ENCODE results near the gene GOLIM4.
"Not testable (repeated sequence)": the region's sequence is repeated elsewhere in the genome, so short reads cannot be mapped to it uniquely, and the experiment has no call there.

The GOLIM4 gene

GRCh38 chr3:168095611-168096209 is at the start of gene GOLIM4:
Gene GOLIM4 (minus strand): TSS chr3:168095924. CDS start chr3:168095285, 639 bp downstream.
- DNase-seq, result peak; percentile 92 to 98 (median 98)

DNA sequence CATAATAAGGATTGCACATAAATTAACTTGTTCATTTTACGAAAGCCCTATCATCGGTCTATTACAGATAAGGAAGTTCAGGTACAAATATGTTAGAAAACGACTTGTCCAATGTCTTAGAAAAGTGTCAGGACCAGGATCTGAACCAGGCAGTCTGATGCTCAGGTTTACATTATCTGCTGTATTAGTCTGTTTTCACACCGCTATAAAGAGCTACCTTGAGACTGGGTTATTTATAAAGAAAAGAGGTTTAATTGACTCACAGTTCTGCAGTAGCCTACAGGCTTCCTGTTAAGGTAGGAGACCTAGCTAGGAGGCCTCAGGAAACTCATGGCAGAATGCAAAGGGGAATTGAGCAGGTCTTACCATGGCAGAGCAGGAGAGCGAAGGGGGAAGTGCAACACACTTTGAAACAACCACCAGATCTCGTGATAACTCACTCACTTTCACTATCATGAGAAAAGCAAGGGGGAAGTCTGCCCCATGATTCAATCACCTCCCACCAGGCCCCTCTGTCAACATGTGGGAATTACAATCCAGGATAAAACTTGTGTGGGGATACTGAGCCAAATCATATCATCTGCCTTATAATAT is 45.8 kb upstream of the GOLIM4 start:
- no peak for DNase-seq

GRCh38 chr3:168139947-168140346 is 44.2 kb upstream of the GOLIM4 start:
- DNase-seq, result no peak

- DNase-seq, result no peak
Observed at GRCh38 chr3:168138421-168138820, 42.7 kb upstream of the GOLIM4 start.

DNA sequence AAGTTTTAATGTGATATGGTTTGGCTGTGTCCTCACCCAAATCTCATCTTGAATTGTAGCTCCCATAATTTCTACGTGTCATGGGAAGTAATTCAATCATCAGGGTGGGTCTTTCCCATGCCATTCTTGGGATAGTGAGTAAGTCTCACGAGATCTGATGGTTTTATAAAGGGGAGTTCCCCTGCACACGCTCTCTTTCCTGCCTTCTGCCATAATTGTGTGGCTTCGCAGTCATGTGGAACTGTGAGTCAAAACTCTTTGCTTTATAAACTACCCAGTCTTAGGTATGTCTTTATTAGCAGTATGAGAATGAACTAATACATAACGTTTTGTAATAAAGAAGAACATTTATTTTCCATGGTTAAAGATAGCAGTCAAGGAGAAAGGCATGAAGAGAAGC is 39.2 kb upstream of the GOLIM4 start:
- DNase-seq, result no peak

- DNase-seq, result not testable (repeated sequence)
Observed at GRCh38 chr3:168130250-168130649, 34.5 kb upstream of the GOLIM4 start.

DNA sequence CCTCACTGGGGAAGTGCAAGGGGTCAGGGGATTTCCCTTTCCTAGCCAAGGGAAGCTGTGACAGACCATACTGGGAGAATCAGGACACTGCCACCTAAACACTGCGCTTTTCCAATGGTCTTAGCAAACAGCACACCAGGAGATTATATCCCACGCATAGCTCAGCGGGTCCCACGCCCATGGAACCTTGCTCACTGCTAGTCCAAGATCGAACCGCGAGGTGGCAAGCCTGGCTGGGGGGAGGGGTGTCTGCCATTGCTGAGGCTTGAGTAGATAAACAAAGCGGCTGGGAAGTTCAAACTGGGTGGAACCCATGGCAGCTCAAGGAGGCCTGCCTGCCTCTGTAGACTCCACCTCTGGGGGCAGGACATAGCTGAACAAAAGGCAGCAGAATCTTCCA is 32.7 kb upstream of the GOLIM4 start:
- DNase-seq, result not testable (repeated sequence)

DNA sequence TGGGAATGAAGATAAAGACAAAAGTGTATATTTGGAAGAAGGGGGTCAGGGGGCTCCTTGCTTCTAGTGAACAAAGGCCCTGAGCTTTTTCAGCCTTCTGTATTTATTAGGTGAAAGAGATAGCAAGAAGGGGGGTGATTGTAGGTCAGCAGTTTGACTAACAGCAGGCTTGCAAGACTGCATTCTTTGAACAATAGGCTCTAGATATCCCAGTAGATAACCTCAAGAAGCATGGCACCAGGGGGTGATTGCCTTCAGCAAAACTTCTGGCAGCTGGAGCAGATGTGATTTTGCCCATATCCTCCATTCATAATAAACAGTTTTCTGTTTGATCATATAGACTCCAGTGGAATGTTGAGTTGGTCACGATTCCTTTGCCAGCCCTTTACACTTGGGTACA is 31.7 kb upstream of the GOLIM4 start:
- no peak for DNase-seq

- no peak for DNase-seq
Observed at GRCh38 chr3:168124791-168125190, 29.1 kb upstream of the GOLIM4 start.

- DNase-seq, result no peak
Observed at GRCh38 chr3:168124291-168124690, 28.6 kb upstream of the GOLIM4 start.

DNA sequence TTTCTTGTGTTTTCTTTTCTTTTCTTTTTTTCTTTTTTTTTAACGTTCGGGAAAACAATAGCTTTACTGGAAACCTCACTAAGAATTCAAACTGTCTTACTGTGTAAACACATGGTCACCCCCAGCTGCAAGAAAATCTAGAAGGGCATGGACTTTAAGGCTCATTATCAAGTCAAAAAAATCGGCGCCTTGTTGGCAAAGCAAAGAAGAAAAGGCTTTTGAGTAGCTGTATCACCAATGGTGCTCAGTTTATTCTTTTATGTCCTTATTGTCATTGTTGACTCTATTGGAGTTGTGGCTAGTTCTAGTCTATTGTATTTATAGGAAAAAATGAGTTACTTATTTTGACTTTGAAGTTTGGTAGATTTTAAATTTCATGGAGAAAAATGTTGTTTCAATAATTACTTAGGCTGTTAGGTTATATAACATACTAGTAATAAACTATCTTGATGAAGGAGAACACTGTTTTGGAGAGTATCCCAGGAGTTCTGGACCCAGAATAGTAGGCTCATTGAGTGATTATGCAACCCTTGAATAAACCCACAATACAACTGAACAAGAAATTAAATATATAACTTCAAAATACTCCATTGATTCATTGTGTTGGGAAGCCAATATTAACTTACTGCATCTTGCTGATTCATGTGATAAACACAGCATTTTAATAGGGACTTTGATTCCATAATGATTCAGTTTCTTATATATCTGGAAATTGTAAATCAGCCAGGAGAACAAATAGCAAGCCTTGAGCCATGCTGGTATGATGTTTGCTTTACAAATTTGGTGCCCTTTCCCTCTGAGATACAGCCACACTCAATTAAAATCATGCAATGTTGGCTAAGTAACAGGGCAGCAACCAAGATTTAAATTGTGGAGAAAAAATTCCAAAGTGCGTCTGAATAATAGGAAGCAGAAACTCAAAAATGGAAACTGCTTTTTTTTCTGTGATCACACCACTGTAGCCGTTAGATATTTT is 27.8 kb upstream of the GOLIM4 start:
- no peak for DNase-seq

- DNase-seq, result no peak
Observed at GRCh38 chr3:168121184-168122017, 25.7 kb upstream of the GOLIM4 start.

DNA sequence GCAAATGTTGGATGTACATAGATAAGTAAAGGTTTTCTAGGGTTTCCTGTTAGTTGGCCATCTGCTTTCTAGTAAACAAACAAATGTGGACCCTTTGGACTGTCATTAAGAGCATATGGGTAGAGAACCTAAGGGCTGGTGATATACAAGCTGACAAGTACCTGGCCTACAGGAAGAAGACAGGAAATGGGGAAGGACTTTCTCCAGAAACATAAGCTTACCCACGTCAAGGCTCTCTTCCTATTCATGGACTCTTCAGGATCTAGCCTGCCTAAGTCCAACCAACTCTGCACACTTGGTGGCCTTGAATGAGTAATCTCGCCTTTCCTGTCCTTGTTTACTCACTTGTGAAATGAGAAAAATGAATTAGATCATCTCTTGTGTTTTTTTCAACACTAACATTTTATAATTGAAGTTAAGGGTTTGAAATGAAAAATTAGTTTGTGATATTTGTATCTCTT is 22.2 kb upstream of the GOLIM4 start:
- peak in 1 of 3 experiments; percentile 28 for DNase-seq

GRCh38 chr3:168117059-168117458 is 21.3 kb upstream of the GOLIM4 start:
- DNase-seq, result peak in 1 of 3 experiments; percentile 40

DNA sequence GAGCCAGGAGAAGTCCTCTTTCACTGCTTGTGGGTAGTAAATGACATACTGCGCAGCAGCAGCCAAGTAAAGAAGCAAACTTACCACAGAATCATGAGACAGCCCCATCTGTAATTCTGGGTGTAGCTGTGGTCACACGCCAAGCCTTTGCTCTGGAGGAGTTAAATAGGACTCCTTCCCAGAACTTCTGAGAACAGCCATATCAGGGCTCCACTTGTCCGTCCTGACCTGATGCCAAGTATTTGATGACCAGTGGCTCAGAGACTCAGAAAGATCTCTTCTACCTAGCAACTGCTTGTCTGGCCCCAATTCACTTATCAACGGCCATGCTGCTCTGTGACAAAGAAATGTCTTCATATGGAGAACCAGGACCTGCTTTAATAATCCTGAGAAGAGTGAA is 20.6 kb upstream of the GOLIM4 start:
- DNase-seq, result no peak

DNA sequence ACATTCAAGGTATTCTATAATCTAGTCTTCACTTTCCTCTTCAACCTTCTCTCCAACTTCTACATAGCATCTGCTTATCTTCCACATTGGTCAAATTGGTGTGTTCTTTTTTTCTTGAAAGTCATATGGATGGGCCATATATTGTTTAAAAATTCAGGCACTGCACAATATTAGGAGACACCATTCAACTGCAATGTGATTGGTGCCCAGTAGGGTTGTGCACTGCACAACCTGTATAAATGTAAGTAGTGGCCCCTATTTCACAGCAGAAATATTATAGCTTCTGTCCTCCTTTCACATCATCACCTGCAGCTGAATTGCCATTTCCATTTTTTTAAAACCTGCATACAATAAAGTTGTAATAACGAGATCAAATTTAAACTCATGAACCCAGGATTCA is 18.1 kb upstream of the GOLIM4 start:
- DNase-seq, result no peak

DNA sequence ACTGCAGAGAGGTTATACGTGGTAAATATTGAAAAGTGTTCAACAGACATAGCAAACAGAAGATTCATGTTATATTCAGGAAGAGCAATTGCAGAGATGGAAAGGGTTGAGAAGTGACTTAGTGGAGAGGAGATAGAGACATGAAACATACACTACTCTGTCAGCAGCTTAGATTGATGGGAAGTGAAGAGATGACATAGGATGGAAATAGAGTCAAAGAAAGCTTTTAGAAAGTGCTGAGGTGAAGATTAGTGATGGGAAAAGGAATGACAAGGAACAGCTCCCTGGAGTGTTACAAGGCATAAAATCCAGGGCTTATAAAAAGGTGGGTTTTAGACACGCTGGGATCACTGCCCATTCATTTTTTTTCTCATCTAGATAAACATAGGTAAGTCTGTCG is 17.2 kb upstream of the GOLIM4 start:
- DNase-seq, result no peak

- DNase-seq, result no peak
Observed at GRCh38 chr3:168104361-168104760, 8.6 kb upstream of the GOLIM4 start.

DNA sequence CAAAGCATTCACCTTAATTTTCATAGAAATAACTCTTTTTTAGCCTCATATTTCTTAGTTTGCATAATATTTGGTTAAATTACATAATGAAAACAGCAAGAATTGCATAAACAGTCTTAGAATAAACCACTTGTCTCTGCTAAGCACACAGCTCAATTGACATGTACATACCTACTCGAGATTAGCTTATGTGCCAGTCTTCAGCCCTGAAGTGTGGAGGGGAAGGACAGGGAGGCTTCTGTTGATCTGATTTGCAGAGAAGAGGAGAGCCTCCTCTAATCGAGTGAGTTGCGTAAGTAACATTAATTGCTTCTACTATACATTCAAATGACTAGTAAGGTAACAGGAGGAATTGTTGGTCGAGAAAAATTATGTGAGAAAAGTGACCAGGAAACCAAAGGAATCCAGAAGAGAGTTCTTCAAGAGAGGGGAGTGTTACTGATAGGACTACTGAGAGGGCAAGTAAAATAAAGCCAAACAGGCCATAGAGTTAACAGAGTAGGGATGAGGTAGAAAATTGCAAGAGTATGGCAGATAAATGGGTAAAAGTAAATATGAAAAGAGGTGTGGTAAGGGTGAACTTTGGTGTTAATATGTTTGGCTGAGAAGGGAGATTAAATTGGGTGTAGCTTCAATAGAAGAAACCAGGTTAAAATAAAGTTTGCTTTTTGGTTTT is 7.1 kb upstream of the GOLIM4 start:
- DNase-seq, result no peak

DNA sequence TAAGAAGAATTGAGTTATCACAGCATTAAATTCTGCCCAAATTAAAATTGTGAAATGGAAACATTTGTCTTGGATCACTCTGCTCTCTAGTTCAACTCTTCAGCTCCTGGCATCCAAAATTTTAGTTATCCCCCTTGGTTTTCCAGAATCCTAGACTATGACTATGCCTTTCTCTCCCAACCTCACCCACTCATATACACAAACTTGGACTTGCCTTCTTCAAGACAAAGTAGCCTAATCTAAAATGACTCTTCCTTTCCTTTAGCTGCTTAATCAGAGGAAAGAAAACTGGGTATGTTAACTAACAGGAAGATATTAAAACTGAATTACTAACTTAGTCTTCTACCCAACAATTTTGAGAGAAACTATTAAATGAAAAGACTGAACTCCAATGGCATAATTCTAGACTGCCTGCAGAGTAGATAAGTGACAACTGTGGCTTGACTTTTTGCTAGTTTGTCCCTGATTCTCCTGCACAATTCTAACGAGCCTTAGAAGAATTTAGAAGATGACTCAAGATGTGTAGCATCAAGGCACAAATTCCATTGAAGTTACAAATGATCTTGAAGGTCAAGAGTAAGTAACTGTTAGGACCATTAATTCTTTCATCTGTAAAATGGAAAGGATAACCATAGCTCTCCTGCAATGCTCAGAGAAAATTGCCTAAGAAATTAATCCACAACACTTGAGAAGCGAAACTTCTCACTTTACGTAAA is 5.2 kb upstream of the GOLIM4 start:
- DNase-seq, result no peak

- DNase-seq, result no peak
Observed at GRCh38 chr3:168097381-168097780, 1.7 kb upstream of the GOLIM4 start.
